Posterior cingulate gyrus (tissue), 11 donors: Measurements from ENCODE around the gene DPP6.
A peak's percentile ranks its signal among the peaks of the same experiment; 100 is the strongest.

Experiments used
- DNase-seq, 10 donors: peaks; one replicate each; pipeline versions ENCODE4 v3.0.0 to v3.0.0-alpha.2; 2020 to 2021; ENCODE audit warnings: mixed read lengths in 3 of 10
- intact Hi-C: fragments of 100-400 bp; cut with DNase I; formaldehyde crosslinking; loops from one replicate; pipeline ENCODE4 v1.15.1; 2023

Gene DPP6

GRCh38 chr7:154909241-154910105, 857.3 kb downstream of the DPP6 start:
- intact Hi-C loops, result loop anchor here (5.0 to 10.0 kb wide), 2 partner anchors 77 to 855 kb away; no protein-coding TSS in a partner anchor
- peak in 1 of 10 donors; percentile 5 for DNase-seq

- no peak for DNase-seq
- intact Hi-C loops, result loop anchor here (5.0 to 10.0 kb wide), 2 partner anchors 78 to 855 kb away; no protein-coding TSS in a partner anchor
Observed at GRCh38 chr7:154910125-154910524, 857.9 kb downstream of the DPP6 start.

- DNase-seq, result no peak
- intact Hi-C loops, result loop anchor here (5.0 to 10.0 kb wide), 2 partner anchors 79 to 854 kb away; no protein-coding TSS in a partner anchor
Observed at GRCh38 chr7:154910977-154911376, 858.8 kb downstream of the DPP6 start.

GRCh38 chr7:154911411-154911810, 859.2 kb downstream of the DPP6 start:
- DNase-seq, result no peak
- intact Hi-C loops, result loop anchor here (5.0 to 10.0 kb wide), 2 partner anchors 79 to 853 kb away; no protein-coding TSS in a partner anchor

GRCh38 chr7:154911862-154912455, 859.8 kb downstream of the DPP6 start:
- no peak for DNase-seq
- intact Hi-C loops, result loop anchor here (5.0 to 10.0 kb wide), 2 partner anchors 80 to 853 kb away; no protein-coding TSS in a partner anchor

- intact Hi-C loops, result loop anchor here (5.0 to 10.0 kb wide), 2 partner anchors 81 to 852 kb away; no protein-coding TSS in a partner anchor
- DNase-seq, result peak in 1 of 10 donors; percentile 73
Observed at GRCh38 chr7:154912871-154913637, 860.9 kb downstream of the DPP6 start.

- DNase-seq, result peak; percentile 78 to 98 (median 92)
- intact Hi-C loops, result loop anchor here (5.0 to 10.0 kb wide), 2 partner anchors 81 to 851 kb away; no protein-coding TSS in a partner anchor
Observed at GRCh38 chr7:154913638-154914307, 861.6 kb downstream of the DPP6 start.

- peak in 1 of 10 donors; percentile 71 for DNase-seq
Observed at GRCh38 chr7:154914308-154914995, 862.3 kb downstream of the DPP6 start.

GRCh38 chr7:154914996-154915380, 862.8 kb downstream of the DPP6 start:
- DNase-seq, result peak in 1 of 10 donors; percentile 80
- intact Hi-C loops, result loop anchor here (5.0 to 10.0 kb wide), 2 partner anchors 83 to 850 kb away; no protein-coding TSS in a partner anchor

More at GRCh38 chr7:154914308-154914995, 862.3 kb downstream of the DPP6 start:
- intact Hi-C loops, result loop anchor here (5.0 to 10.0 kb wide), 2 partner anchors 82 to 850 kb away; no protein-coding TSS in a partner anchor

GRCh38 chr7:154915600-154915999, 863.4 kb downstream of the DPP6 start:
- intact Hi-C loops, result loop anchor here (10.0 kb wide), 1 partner anchor 849 kb away; no protein-coding TSS in a partner anchor
- no peak for DNase-seq

GRCh38 chr7:154916381-154916780, 864.2 kb downstream of the DPP6 start:
- no peak for DNase-seq
- intact Hi-C loops, result loop anchor here (10.0 kb wide), 1 partner anchor 848 kb away; no protein-coding TSS in a partner anchor

GRCh38 chr7:154916856-154917807, 864.9 kb downstream of the DPP6 start:
- intact Hi-C loops, result loop anchor here (10.0 kb wide), 1 partner anchor 848 kb away; no protein-coding TSS in a partner anchor
- DNase-seq, result no peak

- DNase-seq, result no peak
- intact Hi-C loops, result loop anchor here (10.0 kb wide), 1 partner anchor 847 kb away; no protein-coding TSS in a partner anchor
Observed at GRCh38 chr7:154917808-154918160, 865.6 kb downstream of the DPP6 start.

GRCh38 chr7:154918266-154918665, 866.1 kb downstream of the DPP6 start:
- DNase-seq, result no peak
- intact Hi-C loops, result loop anchor here (10.0 kb wide), 1 partner anchor 847 kb away; no protein-coding TSS in a partner anchor

- no peak for DNase-seq
- intact Hi-C loops, result loop anchor here (10.0 kb wide), 1 partner anchor 846 kb away; no protein-coding TSS in a partner anchor
Observed at GRCh38 chr7:154918741-154919140, 866.5 kb downstream of the DPP6 start.

GRCh38 chr7:154919344-154920225, 867.4 kb downstream of the DPP6 start:
- intact Hi-C loops, result loop anchor here (10.0 kb wide), 2 partner anchors 275 to 845 kb away; no protein-coding TSS in a partner anchor
- DNase-seq, result no peak
